SJSA1 (cell line): ENCODE measurements around the gene TLCD1. TPM values are rescaled to one million over a fixed set of nuclear protein-coding genes. Genes with fewer than 3 reads are reported as not detected.

Source experiments
- DNase-seq, 2 experiments: peaks; one replicate each; pipeline ENCODE4 v3.0.0-alpha.2; 2015 to 2020; ENCODE audit warnings: low spot score in 2 of 2, low read depth in 1 of 2
- H3K27ac ChIP-seq: fragments of 250-450 bp; sonication (Bioruptor Pico); 2 replicates; pipeline ENCODE4 v1.5.1; 2020; ENCODE audit warnings: mild to moderate bottlenecking, moderate library complexity
- H3K27me3 ChIP-seq: fragments of 250-450 bp; sonication (Bioruptor Pico); replicated peaks from 2 replicates; pipeline ENCODE4 v1.5.1; 2020; ENCODE audit warnings: mild to moderate bottlenecking, moderate library complexity
- H3K36me3 ChIP-seq: fragments of 250-450 bp; sonication (Bioruptor Pico); 2 replicates; pipeline ENCODE4 v1.5.1; 2020; ENCODE audit warnings: mild to moderate bottlenecking
- H3K4me1 ChIP-seq: fragments of 250-450 bp; sonication (Bioruptor Pico); replicated peaks from 2 replicates; pipeline ENCODE4 v1.6.1; 2021; ENCODE audit warnings: mild to moderate bottlenecking
- H3K4me3 ChIP-seq: fragments of 250-450 bp; sonication (Bioruptor Pico); 2 replicates; pipeline ENCODE4 v1.5.1; 2020; ENCODE audit warnings: mild to moderate bottlenecking
- H3K9me3 ChIP-seq: fragments of 250-450 bp; sonication (Bioruptor Pico); replicated peaks from 2 replicates; pipeline ENCODE4 v1.5.1; 2020; ENCODE audit warnings: mild to moderate bottlenecking
- total RNA-seq: library from RNA; depleted of rRNA; stranded (reverse); fragments of >200 nt; shearing (Covaris generic); gene quantifications from 2 replicates; pipeline ENCODE4 v1.2.3, GENCODE V29; 2014; rRNA removed

Gene TLCD1
- total RNA-seq, 1 experiment from 2014 or later, result 1.6 TPM

- DNase-seq, result no peak
- Histone ChIP-seq H3K36me3 (peaks cover 97% of the 10 kb centered on the region), H3K27ac (no peak overlapping the region), H3K4me1 (no peaks in the 10 kb centered on the region), H3K4me3 (no peak overlapping the region), H3K9me3 (no peaks in the 10 kb centered on the region), H3K27me3 (no peaks in the 10 kb centered on the region)
Measured at GRCh38 chr17:28684963-28685362, 41.1 kb downstream of the TLCD1 start.

DNA sequence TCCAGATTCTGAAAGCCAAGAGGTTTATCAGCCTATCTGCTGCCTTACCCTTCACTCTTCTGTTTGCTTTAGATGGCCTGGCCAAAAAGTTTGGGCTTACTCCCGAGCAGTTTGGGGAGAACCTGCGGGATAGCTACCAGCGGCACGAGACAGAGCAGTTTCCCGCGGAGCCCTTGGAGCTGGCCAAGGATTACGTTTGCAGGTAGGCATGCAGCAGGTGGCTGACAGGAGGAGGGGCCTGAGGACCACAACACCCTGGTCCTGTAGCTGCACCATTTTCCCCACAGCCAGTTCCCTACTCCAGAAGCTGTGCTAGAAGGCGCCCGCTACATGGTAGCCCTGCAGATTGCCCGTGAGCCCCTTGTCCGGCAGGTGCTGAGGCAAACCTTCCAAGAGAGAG lies 43.4 kb downstream of the TLCD1 start:
- H3K4me1 ChIP-seq, result no peaks in the 10 kb centered on the region
- H3K4me3 ChIP-seq, result no peak overlapping the region
- no peak for DNase-seq
- peaks cover 97% of the 10 kb centered on the region for H3K36me3 ChIP-seq
- no peaks in the 10 kb centered on the region for H3K9me3 ChIP-seq
- no peaks in the 10 kb centered on the region for H3K27me3 ChIP-seq
- H3K27ac ChIP-seq, result no peak overlapping the region

DNA sequence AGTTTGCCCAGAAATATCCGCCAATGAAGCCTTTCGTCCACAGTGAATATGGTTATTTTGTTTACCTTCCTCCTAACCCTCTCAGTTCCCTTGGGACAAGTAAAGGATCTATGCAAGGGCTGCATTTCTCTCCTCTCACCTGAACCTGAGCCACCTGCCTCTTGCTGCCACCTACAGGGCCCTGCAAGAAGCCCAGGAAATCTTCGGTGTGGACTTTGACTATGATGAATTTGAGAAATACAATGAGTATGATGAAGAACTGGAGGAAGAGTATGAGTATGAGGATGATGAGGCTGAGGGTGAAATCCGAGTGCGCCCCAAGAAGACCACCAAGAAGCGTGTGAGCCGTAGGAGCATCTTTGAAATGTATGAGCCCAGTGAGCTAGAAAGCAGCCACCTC lies 50.1 kb downstream of the TLCD1 start:
- Histone ChIP-seq H3K9me3 (no peaks in the 10 kb centered on the region), H3K4me3 (no peak overlapping the region), H3K27ac (no peak overlapping the region), H3K4me1 (no peaks in the 10 kb centered on the region), H3K36me3 (peaks cover 100% of the 10 kb centered on the region), H3K27me3 (no peaks in the 10 kb centered on the region)
- DNase-seq, result no peak

DNA sequence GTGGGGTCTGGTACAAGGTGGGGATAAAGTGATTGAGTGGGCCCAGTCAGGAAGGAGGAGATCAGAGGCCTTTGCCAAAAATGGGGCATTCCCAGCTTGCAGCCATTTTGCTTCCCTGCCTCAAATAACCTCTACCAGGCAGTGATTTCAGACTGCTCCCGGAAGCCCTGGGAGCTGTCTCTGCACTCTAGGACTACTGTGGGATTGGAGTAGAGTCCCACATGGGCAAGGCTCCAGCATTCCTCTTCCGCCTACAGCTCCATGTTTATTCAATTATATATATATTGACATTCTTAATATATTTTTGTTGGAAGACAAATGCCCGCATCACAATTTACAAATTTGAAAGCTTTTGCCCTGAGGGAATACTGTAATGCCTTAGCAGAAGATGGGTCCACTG lies 50.5 kb downstream of the TLCD1 start:
- DNase-seq, result no peak
- Histone ChIP-seq H3K4me3 (no peak overlapping the region), H3K4me1 (no peaks in the 10 kb centered on the region), H3K9me3 (no peaks in the 10 kb centered on the region), H3K27ac (no peak overlapping the region), H3K27me3 (no peaks in the 10 kb centered on the region), H3K36me3 (peaks cover 97% of the 10 kb centered on the region)

Other genes starting within 250 kb of the TLCD1 start
- gene FOXN1, start 219.9 kb downstream of the TLCD1 start, total RNA-seq, result not detected in 2 replicates
- gene UNC119, start 173.6 kb downstream of the TLCD1 start, total RNA-seq, result 19.7 and 27.2 TPM in 2 replicates
- gene PIGS, start 154.7 kb downstream of the TLCD1 start, total RNA-seq, result 40.8 and 81.8 TPM in 2 replicates
- 6.1 and 9.4 TPM in 2 replicates for gene ALDOC, start 149.3 kb downstream of the TLCD1 start, total RNA-seq
- gene SPAG5, start 127.2 kb downstream of the TLCD1 start, total RNA-seq, result 105 and 108 TPM in 2 replicates
- gene RSKR, start 112.0 kb downstream of the TLCD1 start, total RNA-seq, result 5.0 TPM in 1 of 2 replicates, not detected in the other
- 52.0 and 58.8 TPM in 2 replicates for gene BLTP2, start 81.1 kb downstream of the TLCD1 start, total RNA-seq
- 59.8 and 125 TPM in 2 replicates for gene SDF2, start 64.3 kb downstream of the TLCD1 start, total RNA-seq
- 25.9 and 39.3 TPM in 2 replicates for gene SUPT6H, start 64.0 kb downstream of the TLCD1 start, total RNA-seq
- 0.53 and 0.69 TPM in 2 replicates for gene PROCA1, start 14.3 kb downstream of the TLCD1 start, total RNA-seq
- gene RAB34, start 8.4 kb downstream of the TLCD1 start, total RNA-seq, result 1,039 and 1,435 TPM in 2 replicates
- 591 and 789 TPM in 2 replicates for gene RPL23A, start 6.2 kb downstream of the TLCD1 start, total RNA-seq
- gene NEK8, start 2.6 kb upstream of the TLCD1 start, total RNA-seq, result 1.1 and 2.2 TPM in 2 replicates
- 38.4 and 51.0 TPM in 2 replicates for gene TRAF4, start 17.8 kb upstream of the TLCD1 start, total RNA-seq
- 5.0 and 5.2 TPM in 2 replicates for gene FAM222B, start 116.6 kb upstream of the TLCD1 start, total RNA-seq
- gene ERAL1, start 128.8 kb upstream of the TLCD1 start, total RNA-seq, result 32.0 and 55.6 TPM in 2 replicates
- gene FLOT2, start 171.5 kb upstream of the TLCD1 start, total RNA-seq, result 13.4 and 18.3 TPM in 2 replicates
- 11.7 and 12.7 TPM in 2 replicates for gene DHRS13, start 176.8 kb upstream of the TLCD1 start, total RNA-seq
- gene PHF12, start 225.3 kb upstream of the TLCD1 start, total RNA-seq, result 16.7 and 28.5 TPM in 2 replicates